Measurements from ENCODE around the gene DUSP28. TPM values are rescaled to one million over a fixed set of nuclear protein-coding genes. Genes with fewer than 3 reads are reported as not detected.

DUSP28 gene
- total RNA-seq, 2 donors from 2014 or later, result 1.4 to 2.8 TPM

DNA sequence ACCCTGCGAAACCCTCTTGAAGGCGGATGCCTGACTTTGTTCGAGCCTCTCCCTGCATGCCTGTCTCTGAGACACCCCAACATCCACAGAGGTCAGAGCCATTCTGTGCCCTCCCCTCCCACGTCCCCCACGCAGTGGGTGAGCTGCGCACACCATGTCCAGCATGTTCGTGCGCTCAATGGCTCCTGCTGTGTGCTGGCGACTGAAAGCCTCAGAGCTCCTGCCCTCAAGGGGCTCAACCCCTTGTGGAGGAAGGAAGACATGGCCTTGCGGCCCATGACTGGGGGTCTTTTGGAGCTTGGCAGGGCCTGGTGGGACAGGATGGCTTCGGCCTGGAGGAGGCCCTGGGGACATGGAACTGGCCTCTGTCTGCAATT, 48.1 kb upstream of the DUSP28 start:
- no peaks in the 10 kb centered on the region for H3K4me1 ChIP-seq (ENCODE audit: control insufficient read depth, insufficient read depth, low read length)
- peaks cover 9% of the 10 kb centered on the region for H3K27me3 Mint-ChIP-seq (ENCODE audit: insufficient read depth)
- H3K27me3 ChIP-seq (ENCODE audit: control insufficient read depth, insufficient read depth, low read length, poor library complexity, severe bottlenecking), result no peaks in the 10 kb centered on the region
- H3K27ac Mint-ChIP-seq, result no peak overlapping the region
- no peaks in the 10 kb centered on the region for H3K9me3 ChIP-seq (ENCODE audit: control insufficient read depth, low read length)
- H3K4me3 ChIP-seq (ENCODE audit: low read length), result no peak overlapping the region
- no peak overlapping the region for H3K9ac ChIP-seq (ENCODE audit: extremely low read depth, low read length, poor library complexity, severe bottlenecking)
- no peaks in the 10 kb centered on the region for H3K4me1 Mint-ChIP-seq
- no peak overlapping the region for H3K27ac ChIP-seq (ENCODE audit: low read depth, low read length)
- WGBS, 2 experiments (ENCODE audit: insufficient coverage in 1 of 2, insufficient read length in 1 of 2), result 94 to 100% methylated on average over 6 to 11 of the region's 11 CpGs
- H3K36me3 Mint-ChIP-seq (ENCODE audit: low read depth), result no peaks in the 10 kb centered on the region
- DNase-seq, result peak; percentile 13
- TF ChIP-seq, protein P1, sequence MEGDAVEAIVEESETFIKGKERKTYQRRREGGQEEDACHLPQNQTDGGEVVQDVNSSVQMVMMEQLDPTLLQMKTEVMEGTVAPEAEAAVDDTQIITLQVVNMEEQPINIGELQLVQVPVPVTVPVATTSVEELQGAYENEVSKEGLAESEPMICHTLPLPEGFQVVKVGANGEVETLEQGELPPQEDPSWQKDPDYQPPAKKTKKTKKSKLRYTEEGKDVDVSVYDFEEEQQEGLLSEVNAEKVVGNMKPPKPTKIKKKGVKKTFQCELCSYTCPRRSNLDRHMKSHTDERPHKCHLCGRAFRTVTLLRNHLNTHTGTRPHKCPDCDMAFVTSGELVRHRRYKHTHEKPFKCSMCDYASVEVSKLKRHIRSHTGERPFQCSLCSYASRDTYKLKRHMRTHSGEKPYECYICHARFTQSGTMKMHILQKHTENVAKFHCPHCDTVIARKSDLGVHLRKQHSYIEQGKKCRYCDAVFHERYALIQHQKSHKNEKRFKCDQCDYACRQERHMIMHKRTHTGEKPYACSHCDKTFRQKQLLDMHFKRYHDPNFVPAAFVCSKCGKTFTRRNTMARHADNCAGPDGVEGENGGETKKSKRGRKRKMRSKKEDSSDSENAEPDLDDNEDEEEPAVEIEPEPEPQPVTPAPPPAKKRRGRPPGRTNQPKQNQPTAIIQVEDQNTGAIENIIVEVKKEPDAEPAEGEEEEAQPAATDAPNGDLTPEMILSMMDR (conservative IDR thresholded peaks at IDR 0.05), result no peak
- no peaks in the 10 kb centered on the region for H3K9me3 Mint-ChIP-seq
- no peak overlapping the region for H3K4me3 Mint-ChIP-seq
- H3K36me3 ChIP-seq (ENCODE audit: control insufficient read depth, insufficient read depth, low read length), result no peaks in the 10 kb centered on the region

DNA sequence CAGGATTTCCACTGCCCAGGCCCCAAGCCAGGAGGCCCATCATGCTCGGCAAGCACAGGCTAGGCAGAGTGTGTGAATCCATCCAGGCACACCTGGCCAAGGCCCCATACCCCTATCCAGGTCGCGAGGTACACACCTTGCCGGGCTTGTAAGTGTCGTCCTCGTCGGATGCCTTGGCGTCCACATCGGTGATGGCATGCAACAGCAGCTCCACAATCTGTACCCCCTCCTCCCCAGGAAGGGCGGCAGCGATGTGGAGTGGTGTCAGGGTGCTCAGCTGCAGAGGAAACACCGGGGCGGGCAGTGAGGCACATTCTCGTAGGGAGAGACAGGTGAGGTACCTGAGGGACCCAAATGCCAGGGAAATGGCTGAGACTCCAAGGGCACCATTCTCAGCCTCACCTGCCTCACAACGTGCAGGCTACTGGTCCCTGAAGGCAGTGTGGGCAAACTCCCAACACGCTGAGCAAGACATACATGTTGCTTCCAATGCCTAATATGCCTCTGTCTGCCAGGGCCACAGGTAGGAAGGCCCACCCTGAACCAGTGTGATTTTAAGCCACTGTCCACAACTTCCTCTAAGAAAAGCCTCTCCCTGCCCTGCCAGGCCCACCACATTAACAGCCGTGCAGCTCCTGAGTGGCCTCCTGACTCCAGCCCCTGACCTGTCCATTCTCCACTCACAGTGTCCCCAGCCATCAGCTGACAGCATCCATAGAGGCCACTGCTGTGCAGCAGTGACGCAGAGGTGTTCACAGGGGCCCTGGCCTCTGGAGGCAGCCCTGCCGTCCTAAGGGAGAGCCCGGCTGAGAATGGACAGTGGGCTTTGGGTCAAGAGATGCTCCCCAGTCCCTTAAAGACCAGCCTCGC, 47.3 kb upstream of the DUSP28 start:
- H3K36me3 Mint-ChIP-seq (ENCODE audit: low read depth), result peaks cover 3% of the 10 kb centered on the region
- Histone ChIP-seq H3K4me3 (ENCODE audit: low read length) (no peak overlapping the region), H3K9ac (ENCODE audit: extremely low read depth, low read length, poor library complexity, severe bottlenecking) (no peak overlapping the region), H3K36me3 (ENCODE audit: control insufficient read depth, insufficient read depth, low read length) (no peaks in the 10 kb centered on the region), H3K27me3 (ENCODE audit: control insufficient read depth, insufficient read depth, low read length, poor library complexity, severe bottlenecking) (no peaks in the 10 kb centered on the region), H3K4me1 (ENCODE audit: control insufficient read depth, insufficient read depth, low read length) (no peaks in the 10 kb centered on the region), H3K9me3 (ENCODE audit: control insufficient read depth, low read length) (no peaks in the 10 kb centered on the region), H3K27ac (ENCODE audit: low read depth, low read length) (no peak overlapping the region)
- H3K4me1 Mint-ChIP-seq, result no peaks in the 10 kb centered on the region
- WGBS, 2 experiments (ENCODE audit: insufficient coverage in 1 of 2, insufficient read length in 1 of 2), result 92 to 98% methylated on average over 13 to 21 of the region's 21 CpGs
- DNase-seq, result peak; percentile 29
- no peak overlapping the region for H3K27ac Mint-ChIP-seq
- H3K4me3 Mint-ChIP-seq, result no peak overlapping the region
- peaks cover 4% of the 10 kb centered on the region for H3K9me3 Mint-ChIP-seq
- TF ChIP-seq, protein P1 (conservative IDR thresholded peaks at IDR 0.05), result no peak
- peaks cover 12% of the 10 kb centered on the region for H3K27me3 Mint-ChIP-seq (ENCODE audit: insufficient read depth)

DNA sequence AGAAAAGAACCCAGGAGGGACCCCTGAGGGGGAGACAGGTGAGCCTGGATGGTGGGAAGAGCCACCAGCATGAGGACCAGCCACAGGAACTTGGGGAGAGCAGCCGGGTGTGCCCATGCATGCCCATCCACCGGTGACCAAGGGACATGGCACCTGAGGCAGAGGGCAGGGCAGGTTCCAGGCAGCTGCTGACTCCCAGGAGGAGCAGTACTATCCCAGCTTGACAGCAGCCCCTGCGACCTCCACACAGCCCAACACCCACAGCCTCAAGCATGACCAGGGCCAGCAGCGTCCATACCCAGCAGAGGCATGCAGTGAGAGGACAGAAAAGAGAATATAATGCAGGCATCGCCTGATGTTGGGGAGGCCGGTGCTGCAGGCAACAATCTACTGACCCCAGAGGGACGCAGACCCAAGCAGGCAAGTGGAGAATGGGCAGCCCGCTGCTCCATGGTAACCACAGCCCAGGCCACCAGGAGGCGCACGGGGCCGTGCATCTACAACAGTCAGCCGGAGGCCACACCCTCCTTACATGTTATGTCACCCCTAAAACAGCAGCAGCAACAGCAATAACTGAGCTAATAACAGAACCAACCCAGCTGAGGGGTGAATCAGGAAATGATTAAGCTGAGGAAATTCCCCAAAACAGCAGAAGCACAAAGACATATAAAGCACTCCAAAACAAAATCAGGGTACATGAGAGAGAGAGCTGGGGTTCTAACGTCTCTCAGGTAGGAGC, 46.4 kb upstream of the DUSP28 start:
- Histone ChIP-seq H3K36me3 (ENCODE audit: control insufficient read depth, insufficient read depth, low read length) (no peaks in the 10 kb centered on the region), H3K4me3 (ENCODE audit: low read length) (no peak overlapping the region), H3K27me3 (ENCODE audit: control insufficient read depth, insufficient read depth, low read length, poor library complexity, severe bottlenecking) (peaks cover 2% of the 10 kb centered on the region), H3K9ac (ENCODE audit: extremely low read depth, low read length, poor library complexity, severe bottlenecking) (no peak overlapping the region), H3K27ac (ENCODE audit: low read depth, low read length) (no peak overlapping the region), H3K4me1 (ENCODE audit: control insufficient read depth, insufficient read depth, low read length) (no peaks in the 10 kb centered on the region), H3K9me3 (ENCODE audit: control insufficient read depth, low read length) (no peaks in the 10 kb centered on the region)
- Mint-ChIP-seq H3K36me3 (ENCODE audit: low read depth) (peaks cover 7% of the 10 kb centered on the region), H3K9me3 (peaks cover 8% of the 10 kb centered on the region), H3K27me3 (ENCODE audit: insufficient read depth) (peaks cover 18% of the 10 kb centered on the region), H3K4me1 (no peaks in the 10 kb centered on the region), H3K27ac (no peak overlapping the region), H3K4me3 (no peak overlapping the region)
- TF ChIP-seq, protein P1 (conservative IDR thresholded peaks at IDR 0.05), result peak; percentile 94
- 41 to 44% methylated on average over 6 to 13 of the region's 13 CpGs for WGBS, 2 experiments (ENCODE audit: insufficient coverage in 1 of 2, insufficient read length in 1 of 2)
- peak; percentile 94 for DNase-seq

Measured in endodermal cell (in vitro differentiated cells).